DMS79 (cell line): ENCODE measurements around the gene PRELID1.

Experiments
- DNase-seq: peaks from one replicate; lab custom pipeline; 2025; lab: John Stamatoyannopoulos, UW

Gene PRELID1

GRCh38 chr5:177314376-177315342, 11.1 kb downstream of the PRELID1 start:
- DNase-seq = no peak

- DNase-seq = no peak
Observed at GRCh38 chr5:177315411-177315810, 11.8 kb downstream of the PRELID1 start.

DNA sequence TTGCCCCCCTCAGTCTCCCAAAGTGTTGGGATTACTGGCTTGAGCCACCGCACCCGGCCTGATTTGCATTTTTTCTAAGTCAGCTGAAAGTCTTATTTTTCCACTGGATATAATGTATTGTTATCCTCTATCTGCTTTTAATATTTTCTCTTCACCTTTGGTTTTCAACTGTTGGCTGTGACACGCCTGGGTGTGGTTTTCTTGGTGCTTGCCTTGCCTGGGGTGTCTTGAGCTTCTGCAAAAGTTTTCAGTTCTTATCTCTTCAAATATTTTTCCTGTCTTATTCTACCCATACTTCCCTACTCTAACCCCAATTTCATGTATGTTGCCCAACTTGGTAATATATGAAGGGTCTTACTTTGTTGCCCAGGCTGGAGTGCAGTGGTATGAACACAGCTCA, 12.4 kb downstream of the PRELID1 start:
- DNase-seq = no peak

DNA sequence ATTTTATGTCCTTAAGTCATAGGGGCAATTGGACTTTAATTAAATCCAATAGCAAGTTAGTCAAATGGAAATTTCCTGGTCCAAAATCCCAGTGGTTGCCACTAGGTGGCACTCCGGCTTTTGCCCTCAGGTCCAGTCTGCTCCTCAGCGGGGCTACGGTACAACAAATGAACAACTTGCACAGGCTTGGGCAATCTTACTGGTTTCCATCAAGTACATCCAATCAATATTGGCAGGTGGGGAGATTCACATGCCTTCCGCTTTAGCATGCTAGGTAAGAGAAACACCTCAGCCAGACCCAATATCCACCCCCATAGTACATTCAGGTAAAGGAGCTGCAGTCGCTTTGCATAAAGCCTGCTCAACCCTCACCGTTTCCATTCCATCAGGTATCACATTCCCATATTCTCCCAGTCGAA, 14.4 kb downstream of the PRELID1 start:
- no peak for DNase-seq

GRCh38 chr5:177319913-177320588, 16.5 kb downstream of the PRELID1 start:
- DNase-seq = no peak

- DNase-seq = no peak
Observed at GRCh38 chr5:177320879-177321278, 17.3 kb downstream of the PRELID1 start.

DNA sequence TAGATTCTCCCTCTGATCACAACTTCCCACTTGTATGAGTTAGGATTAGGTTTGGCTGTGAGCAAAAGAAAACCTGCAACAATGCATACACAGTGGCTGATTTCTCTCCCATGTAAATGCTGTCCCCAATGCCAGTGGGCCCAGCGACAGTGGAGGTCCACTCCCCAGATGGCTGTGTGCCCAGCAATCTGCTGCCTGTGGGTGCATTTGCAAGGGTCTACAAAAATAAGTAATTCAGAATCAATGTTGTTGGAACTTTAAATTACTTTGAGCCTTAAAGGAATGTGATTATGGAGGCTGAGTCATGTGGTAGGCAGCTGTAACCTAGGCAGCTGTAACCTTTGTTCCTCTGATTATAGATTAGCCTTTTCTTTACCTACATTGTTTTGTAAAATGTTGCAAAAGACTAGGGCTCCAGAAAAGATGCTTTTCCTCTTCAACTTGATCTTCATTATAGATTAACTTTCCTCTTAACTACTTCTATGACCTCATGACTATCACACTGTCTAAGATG, 22.3 kb downstream of the PRELID1 start:
- DNase-seq = no peak

DNA sequence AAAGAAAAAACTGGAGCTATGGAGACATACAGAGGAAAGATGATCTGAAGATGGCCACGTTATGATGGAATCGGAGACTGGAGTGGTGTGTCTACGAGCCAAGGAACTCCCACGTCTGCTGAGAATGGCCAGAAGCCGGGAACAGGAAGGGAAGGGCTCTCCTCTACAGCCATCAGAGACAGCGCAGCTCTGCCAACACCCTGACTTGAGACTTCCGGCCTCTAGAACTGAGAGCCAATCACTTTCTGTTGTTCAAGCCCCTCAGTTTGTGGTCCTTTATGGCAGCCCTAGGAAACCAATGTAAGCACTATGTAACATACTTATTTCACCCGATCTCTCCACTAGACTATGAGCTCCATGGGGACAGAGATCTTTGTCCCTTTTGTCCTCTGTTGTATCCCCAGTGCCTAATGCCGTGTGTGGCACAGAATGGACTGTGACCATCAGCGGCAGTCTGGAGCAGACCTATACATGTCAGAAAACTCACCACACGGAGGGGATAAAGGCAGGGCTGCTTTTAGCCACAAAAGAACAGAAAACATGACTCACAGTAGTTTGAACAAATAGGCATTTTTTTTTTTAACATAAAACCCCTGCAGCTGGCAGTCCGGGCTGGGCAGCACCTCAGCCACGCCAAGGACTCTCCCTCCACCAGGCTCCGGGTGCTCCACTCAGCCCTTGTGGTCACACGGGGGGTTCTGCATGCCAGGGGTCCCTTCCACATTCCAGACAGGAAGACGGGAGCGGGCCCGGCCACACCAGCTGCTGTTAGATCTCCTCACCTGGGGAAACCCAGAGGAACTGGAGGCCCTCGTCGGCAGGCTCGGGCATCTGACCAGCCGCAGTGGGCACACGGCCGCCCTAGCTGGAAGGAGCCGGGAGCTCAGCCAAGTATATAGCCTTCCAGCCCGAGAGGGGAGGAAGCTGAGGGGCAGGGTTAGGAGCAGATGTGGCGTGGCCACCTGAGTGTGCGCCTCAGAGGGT, 24.2 kb downstream of the PRELID1 start:
- no peak for DNase-seq

DNA sequence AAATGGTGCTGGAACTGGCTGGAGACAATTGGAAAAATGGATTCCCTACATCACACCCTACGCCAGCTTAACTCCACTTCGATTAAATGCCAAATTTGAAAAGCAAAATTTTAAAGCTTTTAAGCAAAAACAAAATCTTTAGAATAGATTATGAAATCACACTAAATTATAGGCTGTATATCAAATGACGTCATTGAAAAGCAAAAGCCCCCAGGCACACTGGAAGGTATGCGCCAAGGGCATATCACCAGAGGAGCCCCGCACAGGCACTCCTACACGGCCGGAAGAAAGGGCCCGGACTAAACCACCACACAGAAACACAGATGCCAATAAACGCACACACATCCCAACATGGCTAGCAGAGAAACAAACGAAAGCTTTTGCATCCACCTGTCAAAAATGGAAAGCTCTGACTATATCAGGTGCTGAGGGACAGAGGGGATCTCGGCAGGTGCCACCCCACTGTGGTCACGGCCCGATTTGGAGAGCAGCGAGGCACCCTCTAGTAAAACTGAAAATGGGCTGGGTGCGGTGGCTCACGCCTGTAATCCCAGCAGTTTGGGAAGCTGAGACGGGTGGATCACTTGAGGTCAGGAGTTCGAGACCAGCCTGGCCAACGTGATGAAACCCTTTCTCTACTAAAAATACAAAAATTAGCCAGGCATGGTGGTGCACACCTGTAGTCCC, 25.1 kb downstream of the PRELID1 start:
- no peak for DNase-seq

DNA sequence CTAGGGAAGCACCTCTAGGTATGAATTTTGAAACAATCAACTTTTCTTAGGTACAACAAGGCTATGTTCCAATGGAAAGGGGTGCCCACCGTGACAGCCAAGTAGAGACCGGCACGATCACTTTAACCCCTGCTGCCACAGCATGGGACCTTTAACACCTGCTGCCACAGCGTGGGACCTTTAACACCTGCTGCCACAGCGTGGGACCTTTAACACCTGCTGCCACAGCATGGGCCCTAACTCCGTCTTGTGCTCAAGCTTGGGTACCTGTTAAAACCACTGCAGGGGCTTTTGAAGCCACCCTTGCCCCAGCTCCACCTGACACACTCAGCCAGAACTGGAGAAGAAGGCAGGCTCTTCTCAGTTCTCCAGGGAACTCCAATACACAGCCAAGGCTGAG, 26.3 kb downstream of the PRELID1 start:
- DNase-seq = no peak

GRCh38 chr5:177330991-177331842, 27.6 kb downstream of the PRELID1 start:
- no peak for DNase-seq

GRCh38 chr5:177332031-177332895, 28.7 kb downstream of the PRELID1 start:
- no peak for DNase-seq

- no peak for DNase-seq
Observed at GRCh38 chr5:177332896-177333260, 29.3 kb downstream of the PRELID1 start.

DNA sequence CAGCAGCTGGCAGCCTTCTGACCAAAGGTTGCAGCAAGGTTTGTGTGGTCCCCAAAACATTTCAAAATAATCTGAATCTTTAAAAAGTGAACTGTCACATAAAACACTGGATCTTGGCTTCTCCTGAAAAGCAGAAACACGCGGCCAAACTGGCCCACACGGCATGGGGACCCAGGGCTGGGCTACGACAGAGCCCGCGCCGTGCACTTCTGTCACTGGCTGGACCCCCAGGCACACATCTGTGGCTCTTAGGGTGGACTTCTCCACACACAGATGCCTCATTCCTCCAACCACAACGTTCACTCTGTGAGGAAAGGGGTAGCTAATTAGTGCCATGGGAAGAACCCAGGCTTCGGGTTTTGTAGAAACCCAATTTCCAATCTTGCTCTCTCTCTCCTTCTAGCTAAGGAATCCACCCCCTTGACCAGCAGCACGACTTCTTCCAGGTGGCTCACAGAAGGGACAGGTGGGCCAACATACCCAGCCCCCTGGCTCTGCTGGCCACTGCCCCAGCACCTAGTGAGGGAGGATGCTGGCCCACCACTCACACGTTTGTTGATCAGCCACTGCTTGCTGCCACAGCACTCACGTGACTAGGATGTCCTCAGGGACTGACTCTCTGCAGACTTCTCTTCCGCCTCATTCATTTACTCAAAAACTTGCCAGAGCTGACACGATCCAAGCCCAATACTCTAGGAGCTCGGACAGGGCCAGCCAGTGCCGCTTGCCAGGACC, 30.0 kb downstream of the PRELID1 start:
- DNase-seq = no peak

DNA sequence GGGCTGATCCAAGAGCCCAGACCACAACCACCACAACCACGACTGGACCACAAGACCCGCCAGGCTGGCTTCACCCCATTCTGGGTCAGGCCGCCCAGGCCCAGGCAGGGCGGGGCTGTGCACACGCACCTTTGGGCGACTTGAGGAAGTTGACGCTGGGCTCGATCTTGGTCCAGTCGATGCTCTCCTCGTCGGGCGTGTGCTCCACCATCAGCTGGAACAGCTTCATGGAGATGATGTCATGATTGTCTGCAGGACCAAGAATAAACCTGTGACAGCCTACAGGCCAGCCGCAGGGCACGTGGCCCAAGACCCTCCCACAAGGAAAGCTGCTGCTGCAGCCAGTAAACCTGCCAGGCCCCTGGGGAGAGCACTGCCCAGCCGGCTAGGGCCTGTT, 30.6 kb downstream of the PRELID1 start:
- no peak for DNase-seq

DNA sequence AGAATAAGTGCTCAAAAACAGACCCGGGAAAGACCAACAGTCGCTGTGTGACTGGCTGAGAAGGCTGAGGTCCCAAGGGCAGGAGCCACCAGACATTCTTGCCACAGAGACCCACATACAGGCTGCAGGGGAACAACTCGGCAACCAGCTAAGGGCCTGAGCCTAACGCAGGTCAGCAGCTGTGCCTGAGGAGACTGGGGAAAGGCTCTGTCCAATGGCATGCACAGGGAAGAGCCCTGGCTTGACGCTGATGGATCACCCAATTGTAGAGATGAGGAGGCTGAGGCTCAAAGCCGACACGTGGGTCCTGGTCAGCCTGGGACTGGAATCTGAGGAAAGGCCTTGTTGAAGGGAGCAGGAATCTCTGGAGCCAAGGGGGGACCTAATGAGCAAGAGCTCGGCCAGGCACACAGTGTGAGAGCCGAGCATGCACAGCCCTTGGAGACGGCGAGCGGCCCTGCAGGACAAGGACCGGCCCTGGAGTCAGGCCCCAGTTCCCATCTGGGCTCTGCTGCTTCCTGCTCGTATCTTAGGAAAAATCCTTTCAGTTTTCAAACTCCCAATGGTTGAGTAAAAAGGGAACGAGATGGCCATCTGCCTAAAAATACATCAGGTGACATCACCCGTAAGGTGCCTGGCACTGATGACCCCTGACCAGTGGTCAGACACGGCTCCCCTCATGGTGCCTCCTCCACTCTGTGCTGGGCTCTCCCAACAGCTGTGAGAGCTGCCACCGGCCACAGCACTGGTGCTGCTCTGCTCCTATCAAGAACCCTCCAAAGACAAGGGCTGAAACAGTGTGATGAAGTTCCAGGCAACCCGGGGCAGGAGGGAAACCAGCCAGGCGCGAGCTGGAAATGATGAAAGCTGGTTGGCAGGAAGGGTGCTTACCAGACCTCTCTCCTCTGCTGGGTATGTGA, 31.4 kb downstream of the PRELID1 start:
- DNase-seq = no peak

DNA sequence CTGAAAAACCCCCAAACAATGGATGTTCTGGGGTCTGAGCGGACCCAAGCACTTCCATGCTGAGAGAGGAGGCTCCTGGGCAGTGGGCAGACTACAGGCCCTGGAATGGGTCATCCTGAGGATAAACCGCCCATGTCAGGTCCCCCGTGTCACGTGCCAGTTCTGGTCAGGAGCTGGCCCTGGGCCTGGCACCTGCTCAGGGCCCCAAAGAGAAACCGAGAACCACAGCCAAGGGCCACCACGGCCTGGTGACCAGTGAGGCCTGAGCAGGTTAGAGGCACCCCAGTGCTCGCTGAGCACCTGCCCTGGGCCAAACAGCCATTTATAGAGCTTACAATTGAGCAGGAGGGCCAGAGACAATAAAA, 32.1 kb downstream of the PRELID1 start:
- no peak for DNase-seq

DNA sequence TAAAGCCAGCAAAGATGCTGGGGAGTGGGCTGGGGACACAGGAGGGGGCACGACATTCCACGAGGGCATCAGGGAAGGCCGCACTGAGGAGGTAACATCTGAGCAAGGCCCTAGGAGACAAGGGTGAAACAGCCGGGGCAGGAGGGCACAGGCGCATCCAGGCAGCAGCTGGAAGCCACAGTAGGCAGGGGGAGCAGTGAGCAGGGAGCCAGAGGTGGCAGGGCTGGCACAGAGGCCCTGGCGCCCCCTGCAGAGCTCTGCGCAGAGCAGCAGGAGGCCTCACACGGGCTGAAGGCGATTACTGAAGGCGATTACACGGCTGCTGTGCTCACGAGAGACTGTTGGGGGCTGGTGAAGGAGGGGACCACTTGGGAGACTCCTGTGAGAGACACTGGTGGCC, 32.5 kb downstream of the PRELID1 start:
- DNase-seq = no peak
